Uterus (tissue), 2 donors: ENCODE data around the gene GPER1.

Source experiments
- POLR2A ChIP-seq, 2 donors: fragments of 450-650 bp; IDR thresholded peaks; one replicate each; pipeline ENCODE4 v1.6.1; 2016; ENCODE audit warnings: antibody characterized with exemption in 2 of 2, mild to moderate bottlenecking in 1 of 2, moderate library complexity in 1 of 2
- TF ChIP-seq, protein P1 (sequence below), 4 experiments: fragments of 200-600 bp in 2 of 4; fragments of 450-650 bp in 2 of 4; sonication (generic) in 2 of 4; IDR thresholded peaks; one replicate each; pipeline ENCODE4 v1.5.1; 2016 to 2019; ENCODE audit warnings: antibody characterized with exemption in 4 of 4, mild to moderate bottlenecking in 2 of 4, moderate library complexity in 1 of 4

DNA sequence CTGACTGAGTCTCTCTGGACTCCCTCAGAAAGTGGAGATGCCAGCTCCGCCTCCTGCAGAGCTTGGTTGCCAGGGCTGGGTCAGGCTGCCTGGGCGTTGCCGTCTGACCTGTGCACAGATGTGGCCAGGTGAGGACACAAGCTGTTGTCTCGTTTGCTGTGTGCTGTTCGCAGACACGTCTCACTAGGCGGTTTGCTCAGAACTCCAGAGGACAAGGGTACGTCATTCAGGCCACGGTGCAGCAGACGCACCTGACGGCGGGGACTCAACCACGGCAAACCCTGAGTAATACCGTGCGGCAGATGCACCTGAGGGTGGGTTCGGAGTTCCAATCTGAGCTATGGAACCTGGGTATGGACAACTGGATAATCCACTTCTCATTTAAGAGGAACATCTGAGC lies 11.7 kb downstream of the GPER1 start:
- no peak for TF ChIP-seq POLR2A (IDR thresholded peaks at IDR 0.05)
- TF ChIP-seq, protein P1, sequence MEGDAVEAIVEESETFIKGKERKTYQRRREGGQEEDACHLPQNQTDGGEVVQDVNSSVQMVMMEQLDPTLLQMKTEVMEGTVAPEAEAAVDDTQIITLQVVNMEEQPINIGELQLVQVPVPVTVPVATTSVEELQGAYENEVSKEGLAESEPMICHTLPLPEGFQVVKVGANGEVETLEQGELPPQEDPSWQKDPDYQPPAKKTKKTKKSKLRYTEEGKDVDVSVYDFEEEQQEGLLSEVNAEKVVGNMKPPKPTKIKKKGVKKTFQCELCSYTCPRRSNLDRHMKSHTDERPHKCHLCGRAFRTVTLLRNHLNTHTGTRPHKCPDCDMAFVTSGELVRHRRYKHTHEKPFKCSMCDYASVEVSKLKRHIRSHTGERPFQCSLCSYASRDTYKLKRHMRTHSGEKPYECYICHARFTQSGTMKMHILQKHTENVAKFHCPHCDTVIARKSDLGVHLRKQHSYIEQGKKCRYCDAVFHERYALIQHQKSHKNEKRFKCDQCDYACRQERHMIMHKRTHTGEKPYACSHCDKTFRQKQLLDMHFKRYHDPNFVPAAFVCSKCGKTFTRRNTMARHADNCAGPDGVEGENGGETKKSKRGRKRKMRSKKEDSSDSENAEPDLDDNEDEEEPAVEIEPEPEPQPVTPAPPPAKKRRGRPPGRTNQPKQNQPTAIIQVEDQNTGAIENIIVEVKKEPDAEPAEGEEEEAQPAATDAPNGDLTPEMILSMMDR (IDR thresholded peaks at IDR 0.05), result no peak
